ENCODE data around the gene C20orf204. TPM values are rescaled to one million over a fixed set of nuclear protein-coding genes. Genes with fewer than 3 reads are reported as not detected.
A peak's percentile ranks its signal among the peaks of the same experiment; 100 is the strongest.

C20orf204 gene
- total and polyA plus RNA-seq, 2 experiments from 2014 or later = 0.14 to 0.32 TPM

- H3K9ac ChIP-seq = no peak overlapping the region
- no peak for DNase-seq
- H3K27ac ChIP-seq = no peak overlapping the region
- WGBS, 2 experiments (ENCODE audit: low coverage in 1 of 2, low lambda C conversion rate in 2 of 2, missing lambda C conversion rate in 2 of 2) = 79 to 87% methylated on average over 36 to 49 of the region's 49 CpGs
- no peak overlapping the region for H3K4me2 ChIP-seq (ENCODE audit: unreplicated experiment)
- H3F3A ChIP-seq (ENCODE audit: insufficient read depth) = peaks cover 6% of the 10 kb centered on the region
- no peaks in the 10 kb centered on the region for H3K27me3 ChIP-seq (replicated peaks; ENCODE audit: insufficient read depth)
- no peaks in the 10 kb centered on the region for H3K9me3 ChIP-seq (ENCODE audit: low read depth)
- H4K20me1 ChIP-seq (ENCODE audit: insufficient read depth) = no peaks in the 10 kb centered on the region
- no peaks in the 10 kb centered on the region for H3K36me3 ChIP-seq (ENCODE audit: low read depth)
- H2AFZ ChIP-seq = no peak overlapping the region
- H3K79me2 ChIP-seq (ENCODE audit: insufficient read depth) = no peaks in the 10 kb centered on the region
- TF ChIP-seq EZH2phosphoT487 (IDR thresholded peaks at IDR 0.05; ENCODE audit: insufficient read depth, low read depth) = no peak
- TF ChIP-seq EZH2 (IDR thresholded peaks at IDR 0.05; ENCODE audit: insufficient read depth, poor library complexity, severe bottlenecking) = no peak
- H3K4me1 ChIP-seq (ENCODE audit: insufficient read depth) = peaks cover 8% of the 10 kb centered on the region; the same call in 1 of the 2 replicates
- no peak overlapping the region for H3K4me3 ChIP-seq
- in situ Hi-C loops (cut with MboI) = no loop called here
- H3K9me2 ChIP-seq (ENCODE audit: insufficient read depth) = no peaks in the 10 kb centered on the region
Measured at GRCh38 chr20:64047968-64048401, 12.0 kb downstream of the C20orf204 start.

- Histone ChIP-seq H3K27me3 (replicated peaks; ENCODE audit: insufficient read depth) (no peaks in the 10 kb centered on the region), H3K4me2 (ENCODE audit: unreplicated experiment) (no peak overlapping the region), H3K36me3 (ENCODE audit: low read depth) (no peaks in the 10 kb centered on the region), H3K4me3 (no peak overlapping the region), H3K9ac (no peak overlapping the region), H3K79me2 (ENCODE audit: insufficient read depth) (no peaks in the 10 kb centered on the region), H3F3A (ENCODE audit: insufficient read depth) (peaks cover 5% of the 10 kb centered on the region), H4K20me1 (ENCODE audit: insufficient read depth) (no peaks in the 10 kb centered on the region), H2AFZ (no peak overlapping the region), H3K9me3 (ENCODE audit: low read depth) (no peaks in the 10 kb centered on the region), H3K9me2 (ENCODE audit: insufficient read depth) (no peaks in the 10 kb centered on the region), H3K27ac (no peak overlapping the region), H3K4me1 (ENCODE audit: insufficient read depth) (peaks cover 8% of the 10 kb centered on the region; the same call in 1 of the 2 replicates)
- 12 to 35% methylated on average over 26 to 51 of the region's 101 CpGs for WGBS, 2 experiments (ENCODE audit: low coverage in 1 of 2, low lambda C conversion rate in 2 of 2, missing lambda C conversion rate in 2 of 2)
- TF ChIP-seq EZH2phosphoT487 (IDR thresholded peaks at IDR 0.05; ENCODE audit: insufficient read depth, low read depth) (no peak), EZH2 (IDR thresholded peaks at IDR 0.05; ENCODE audit: insufficient read depth, poor library complexity, severe bottlenecking) (no peak)
- in situ Hi-C loops (cut with MboI) = no loop called here
- DNase-seq = no peak
Measured at GRCh38 chr20:64048402-64049044, 12.5 kb downstream of the C20orf204 start.

DNA sequence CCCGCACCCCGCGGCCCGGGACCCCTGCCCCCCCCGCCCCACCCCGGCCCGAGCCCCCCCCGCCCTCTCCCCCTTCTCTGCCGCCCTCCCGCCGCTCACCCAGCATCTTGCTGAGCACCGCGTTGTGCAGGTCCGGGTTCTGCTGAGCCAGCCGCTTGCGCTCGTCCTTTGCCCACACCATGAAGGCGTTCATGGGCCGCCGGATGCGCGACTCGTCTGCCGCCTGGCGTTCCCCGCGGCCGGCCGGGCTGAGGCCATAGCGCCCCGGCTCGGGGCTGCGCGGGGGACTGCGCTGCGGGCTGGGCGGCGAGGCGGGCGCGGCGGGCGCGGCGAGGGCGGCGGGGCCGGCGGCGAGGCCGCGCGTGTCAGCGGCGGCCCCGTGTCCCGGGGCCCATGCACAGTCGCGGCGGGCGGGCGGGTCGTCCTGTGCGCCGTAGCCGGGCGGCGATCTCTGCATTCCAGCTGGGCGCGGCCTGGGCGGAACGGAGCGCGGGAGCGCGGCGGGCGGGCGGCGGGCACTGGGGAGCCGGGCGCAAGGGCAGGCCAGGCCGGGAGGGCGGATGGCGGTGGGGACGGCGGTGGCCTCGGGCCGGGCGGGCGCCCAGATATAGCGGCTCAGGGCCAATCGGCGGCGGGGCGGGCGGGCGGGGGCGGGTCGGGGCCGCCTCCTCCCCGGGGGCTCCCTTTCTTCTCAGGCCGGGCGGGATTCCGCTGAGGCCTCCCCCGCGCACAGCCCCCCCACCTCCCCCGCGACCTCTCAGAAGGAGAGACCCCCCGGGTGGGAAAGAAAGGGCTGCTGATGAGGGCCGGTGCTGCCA is 13.3 kb downstream of the C20orf204 start, which contains the start of gene SOX18:
Gene SOX18 (minus strand): TSS at position 580 of the 818 bp plus-strand sequence. CDS start 123 bp downstream, at position 457.
- 2 to 4% methylated on average over 28 to 67 of the region's 111 CpGs for WGBS, 2 experiments (ENCODE audit: low coverage in 1 of 2, low lambda C conversion rate in 2 of 2, missing lambda C conversion rate in 2 of 2)
- Histone ChIP-seq H3K27me3 (replicated peaks; ENCODE audit: insufficient read depth) (no peaks in the 10 kb centered on the region), H3K9ac (no peak within 1 kb of the TSS), H3K9me3 (ENCODE audit: low read depth) (no peaks in the 10 kb centered on the region), H3K36me3 (ENCODE audit: low read depth) (no peaks in the 10 kb centered on the region), H3K9me2 (ENCODE audit: insufficient read depth) (no peaks in the 10 kb centered on the region), H3K79me2 (ENCODE audit: insufficient read depth) (no peaks in the 10 kb centered on the region), H3K27ac (no peak within 1 kb of the TSS), H3F3A (ENCODE audit: insufficient read depth) (no peaks in the 10 kb centered on the region), H4K20me1 (ENCODE audit: insufficient read depth) (no peaks in the 10 kb centered on the region), H3K4me1 (ENCODE audit: insufficient read depth) (peaks cover 8% of the 10 kb centered on the region; the same call in 1 of the 2 replicates), H3K4me3 (no peak within 1 kb of the TSS), H2AFZ (no peak within 1 kb of the TSS), H3K4me2 (ENCODE audit: unreplicated experiment) (no peak within 1 kb of the TSS)
- in situ Hi-C loops (cut with MboI) = no loop called here
- TF ChIP-seq EZH2 (IDR thresholded peaks at IDR 0.05; ENCODE audit: insufficient read depth, poor library complexity, severe bottlenecking) (no peak), EZH2phosphoT487 (IDR thresholded peaks at IDR 0.05; ENCODE audit: insufficient read depth, low read depth) (no peak)
- peak; percentile 66 for DNase-seq

- Histone ChIP-seq H3K4me2 (ENCODE audit: unreplicated experiment) (no peak overlapping the region), H2AFZ (no peak overlapping the region), H3K27me3 (replicated peaks; ENCODE audit: insufficient read depth) (no peaks in the 10 kb centered on the region), H3K9me2 (ENCODE audit: insufficient read depth) (no peaks in the 10 kb centered on the region), H3K4me1 (ENCODE audit: insufficient read depth) (peaks cover 3% of the 10 kb centered on the region; the same call in 1 of the 2 replicates), H3K9me3 (ENCODE audit: low read depth) (no peaks in the 10 kb centered on the region), H3K36me3 (ENCODE audit: low read depth) (no peaks in the 10 kb centered on the region), H3K27ac (no peak overlapping the region), H3K9ac (no peak overlapping the region), H4K20me1 (ENCODE audit: insufficient read depth) (no peaks in the 10 kb centered on the region), H3F3A (ENCODE audit: insufficient read depth) (no peaks in the 10 kb centered on the region), H3K79me2 (ENCODE audit: insufficient read depth) (no peaks in the 10 kb centered on the region), H3K4me3 (no peak overlapping the region)
- in situ Hi-C loops (cut with MboI) = no loop called here
- DNase-seq = no peak
- 43 to 49% methylated on average over 13 to 14 of the region's 16 CpGs for WGBS, 2 experiments (ENCODE audit: low coverage in 1 of 2, low lambda C conversion rate in 2 of 2, missing lambda C conversion rate in 2 of 2)
- no peak for TF ChIP-seq EZH2phosphoT487 (IDR thresholded peaks at IDR 0.05; ENCODE audit: insufficient read depth, low read depth)
- no peak for TF ChIP-seq EZH2 (IDR thresholded peaks at IDR 0.05; ENCODE audit: insufficient read depth, poor library complexity, severe bottlenecking)
Measured at GRCh38 chr20:64049878-64050260, 13.9 kb downstream of the C20orf204 start.
